Esophagus muscularis mucosa (tissue), 4 donors: ENCODE measurements around the gene SLC6A3.

Experiments
- EP300 ChIP-seq: sonication (generic); formaldehyde crosslinking; IDR thresholded peaks from one replicate; pipeline ENCODE4 v1.6.1; 2017; ENCODE audit warnings: antibody characterized with exemption
- POLR2A ChIP-seq: fragments of 450-650 bp; IDR thresholded peaks from one replicate; pipeline ENCODE4 v1.6.1; 2017; ENCODE audit warnings: antibody characterized with exemption, moderate library complexity, mild to moderate bottlenecking, low read depth
- POLR2AphosphoS5 ChIP-seq, 2 donors: sonication (generic); formaldehyde crosslinking; IDR thresholded peaks; one replicate each; pipeline ENCODE4 v1.6.1; 2017; ENCODE audit warnings: antibody characterized with exemption in 2 of 2
- TF ChIP-seq, protein P1 (sequence below), 3 experiments: fragments of 200-600 bp in 2 of 3; fragments of 450-650 bp in 1 of 3; sonication (generic) in 2 of 3; IDR thresholded peaks; one replicate each; pipeline ENCODE4 v1.5.1; 2017 to 2019; ENCODE audit warnings: antibody characterized with exemption in 3 of 3, mild to moderate bottlenecking in 2 of 3, moderate library complexity in 1 of 3

DNA sequence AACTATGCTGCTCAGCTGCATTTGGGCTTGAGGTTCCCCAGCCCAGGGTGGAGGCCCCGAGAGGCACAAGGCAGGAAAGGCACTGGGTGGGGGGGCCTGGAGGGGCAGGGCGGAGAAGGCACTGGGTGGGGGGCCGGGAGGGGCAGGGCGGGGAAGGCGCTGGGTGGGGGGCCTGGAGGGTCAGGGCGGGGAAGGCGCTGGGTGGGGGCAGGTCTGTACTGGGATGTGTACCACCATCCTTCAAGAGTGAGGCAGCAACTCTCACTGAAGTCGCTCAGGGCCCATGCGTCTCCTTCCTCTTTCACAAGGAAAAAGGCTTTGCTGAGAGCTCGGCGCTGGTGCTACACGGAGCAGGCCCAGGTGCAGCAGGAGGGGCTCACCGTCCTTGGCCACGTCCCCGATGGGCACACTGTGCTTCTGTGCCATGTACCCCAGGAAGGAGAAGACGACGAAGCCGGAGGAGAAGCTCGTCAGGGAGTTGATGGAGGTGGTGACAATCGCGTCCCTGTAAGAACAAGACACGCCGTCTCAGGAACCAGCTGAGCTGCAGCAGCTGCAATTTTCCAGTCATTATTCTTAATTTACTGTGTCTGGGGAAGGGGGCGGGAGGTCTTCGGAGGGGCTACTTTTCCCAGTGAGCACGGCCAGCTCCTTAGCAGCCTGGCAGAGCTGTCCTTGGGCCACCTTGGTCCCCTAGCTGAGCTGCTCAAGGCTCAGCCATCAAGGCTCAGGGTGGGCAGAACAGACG lies 30.8 kb downstream of the SLC6A3 start:
- TF ChIP-seq POLR2A = no peak
- TF ChIP-seq, protein P1, sequence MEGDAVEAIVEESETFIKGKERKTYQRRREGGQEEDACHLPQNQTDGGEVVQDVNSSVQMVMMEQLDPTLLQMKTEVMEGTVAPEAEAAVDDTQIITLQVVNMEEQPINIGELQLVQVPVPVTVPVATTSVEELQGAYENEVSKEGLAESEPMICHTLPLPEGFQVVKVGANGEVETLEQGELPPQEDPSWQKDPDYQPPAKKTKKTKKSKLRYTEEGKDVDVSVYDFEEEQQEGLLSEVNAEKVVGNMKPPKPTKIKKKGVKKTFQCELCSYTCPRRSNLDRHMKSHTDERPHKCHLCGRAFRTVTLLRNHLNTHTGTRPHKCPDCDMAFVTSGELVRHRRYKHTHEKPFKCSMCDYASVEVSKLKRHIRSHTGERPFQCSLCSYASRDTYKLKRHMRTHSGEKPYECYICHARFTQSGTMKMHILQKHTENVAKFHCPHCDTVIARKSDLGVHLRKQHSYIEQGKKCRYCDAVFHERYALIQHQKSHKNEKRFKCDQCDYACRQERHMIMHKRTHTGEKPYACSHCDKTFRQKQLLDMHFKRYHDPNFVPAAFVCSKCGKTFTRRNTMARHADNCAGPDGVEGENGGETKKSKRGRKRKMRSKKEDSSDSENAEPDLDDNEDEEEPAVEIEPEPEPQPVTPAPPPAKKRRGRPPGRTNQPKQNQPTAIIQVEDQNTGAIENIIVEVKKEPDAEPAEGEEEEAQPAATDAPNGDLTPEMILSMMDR (IDR thresholded peaks at IDR 0.05) = no peak
- TF ChIP-seq POLR2AphosphoS5 (IDR thresholded peaks at IDR 0.05) = no peak
- no peak for TF ChIP-seq EP300
